SU-DHL-6 (cell line): ENCODE results near the gene CAMK1D.

ENCODE experiments used
- H2AFZ ChIP-seq: fragments of 200-600 bp; sonication (generic); 2 replicates; pipeline ENCODE4 v1.6.1; 2014; ENCODE audit warnings: low read depth, mild to moderate bottlenecking, moderate library complexity, mixed read lengths, antibody characterized with exemption, low read length; ENCODE audit not compliant: severe bottlenecking
- H3F3A ChIP-seq: fragments of 200-600 bp; shearing (Covaris generic); 2 replicates; pipeline ENCODE4 v1.6.0; 2016; ENCODE audit warnings: antibody characterized with exemption, mild to moderate bottlenecking; ENCODE audit not compliant: insufficient read depth
- H3K27ac ChIP-seq: fragments of 200-600 bp; sonication (generic); 2 replicates; pipeline ENCODE4 v1.5.1; 2016; ENCODE audit warnings: low read depth, mild to moderate bottlenecking, low read length, moderate library complexity, mixed read lengths
- H3K27me3 ChIP-seq: fragments of 200-600 bp; sonication (generic), shearing (Covaris generic); 2 replicates; pipeline ENCODE4 v1.6.0; 2014; ENCODE audit warnings: mild to moderate bottlenecking, low read length
- H3K36me3 ChIP-seq: fragments of 200-600 bp; sonication (generic); 2 replicates; pipeline ENCODE4 v1.6.1; 2014; ENCODE audit warnings: mild to moderate bottlenecking, low read length, mixed read lengths
- H3K4me2 ChIP-seq: fragments of 300-600, 200-600 bp; shearing (Covaris generic), sonication (generic); 2 replicates; pipeline ENCODE4 v1.6.0; 2014; ENCODE audit warnings: low read length, low read depth, mild to moderate bottlenecking; ENCODE audit not compliant: poor library complexity, severe bottlenecking
- H3K4me3 ChIP-seq: fragments of 200-600 bp; sonication (generic); 2 replicates; pipeline ENCODE4 v1.5.1; 2014; ENCODE audit warnings: antibody characterized with exemption, low read length, mild to moderate bottlenecking, mixed read lengths; ENCODE audit not compliant: insufficient read depth, poor library complexity, severe bottlenecking
- H3K79me2 ChIP-seq: fragments of 200-600 bp; sonication (generic); 2 replicates; pipeline ENCODE4 v1.6.1; 2014; ENCODE audit warnings: mild to moderate bottlenecking, low read length, moderate library complexity; ENCODE audit not compliant: insufficient read depth
- H3K9ac ChIP-seq: fragments of 200-600 bp; sonication (generic); 2 replicates; pipeline ENCODE4 v1.7.0; 2014; ENCODE audit warnings: mild to moderate bottlenecking, low read length
- H3K9me2 ChIP-seq: fragments of 200-600 bp; sonication (generic); replicated peaks from 2 replicates; pipeline ENCODE4 v1.6.1; 2014; ENCODE audit warnings: low read length; ENCODE audit not compliant: insufficient read depth
- H3K9me3 ChIP-seq: fragments of 200-600 bp; sonication (generic); 2 replicates; pipeline ENCODE4 v1.6.1; 2014; ENCODE audit warnings: low read length, mixed read lengths; ENCODE audit not compliant: insufficient read depth
- H4K20me1 ChIP-seq: fragments of 200-600 bp; sonication (generic); 2 replicates; pipeline ENCODE4 v1.6.1; 2014; ENCODE audit warnings: low read depth, mild to moderate bottlenecking, antibody characterized with exemption, low read length, moderate library complexity, mixed read lengths
- EZH2phosphoT487 ChIP-seq: fragments of 200-600 bp; sonication (generic), shearing (Covaris generic); conservative IDR thresholded peaks from 2 replicates; pipeline ENCODE4 v1.6.1; 2018; ENCODE audit warnings: mild to moderate bottlenecking, antibody characterized with exemption, low read length, moderate library complexity, mixed read lengths
- TF ChIP-seq, protein P1 (sequence below): fragments of 200-600 bp; sonication (generic); IDR thresholded peaks from one replicate; pipeline ENCODE4 v1.5.1; 2017; ENCODE audit warnings: antibody characterized with exemption, mild to moderate bottlenecking, low read length, moderate library complexity; ENCODE audit not compliant: insufficient read depth, poor library complexity, severe bottlenecking

Gene CAMK1D

DNA sequence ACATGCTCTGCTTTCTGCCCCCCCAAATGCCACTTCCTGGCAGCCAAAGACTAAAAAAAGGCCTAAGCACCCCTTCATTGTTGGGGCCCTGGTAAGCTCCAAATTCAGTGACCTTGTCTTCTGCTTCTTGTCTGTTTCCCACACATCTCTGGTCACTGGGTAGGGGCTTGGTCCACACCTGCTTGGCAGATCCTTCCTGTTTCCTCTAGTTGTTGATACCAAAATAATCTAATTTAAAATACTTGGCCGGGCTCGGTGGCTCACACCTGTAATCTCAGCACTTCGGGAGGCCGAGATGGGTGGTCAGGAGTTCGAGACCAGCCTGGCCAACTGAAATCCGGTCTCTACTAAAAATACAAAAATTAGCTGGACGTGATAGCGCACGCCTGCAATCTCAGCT, 130.6 kb downstream of the CAMK1D start:
- no peaks in the 10 kb centered on the region for H4K20me1 ChIP-seq
- H2AFZ ChIP-seq = no peak overlapping the region
- peak overlapping the region; percentile 42 for H3K4me2 ChIP-seq
- TF ChIP-seq EZH2phosphoT487 = no peak
- TF ChIP-seq, protein P1, sequence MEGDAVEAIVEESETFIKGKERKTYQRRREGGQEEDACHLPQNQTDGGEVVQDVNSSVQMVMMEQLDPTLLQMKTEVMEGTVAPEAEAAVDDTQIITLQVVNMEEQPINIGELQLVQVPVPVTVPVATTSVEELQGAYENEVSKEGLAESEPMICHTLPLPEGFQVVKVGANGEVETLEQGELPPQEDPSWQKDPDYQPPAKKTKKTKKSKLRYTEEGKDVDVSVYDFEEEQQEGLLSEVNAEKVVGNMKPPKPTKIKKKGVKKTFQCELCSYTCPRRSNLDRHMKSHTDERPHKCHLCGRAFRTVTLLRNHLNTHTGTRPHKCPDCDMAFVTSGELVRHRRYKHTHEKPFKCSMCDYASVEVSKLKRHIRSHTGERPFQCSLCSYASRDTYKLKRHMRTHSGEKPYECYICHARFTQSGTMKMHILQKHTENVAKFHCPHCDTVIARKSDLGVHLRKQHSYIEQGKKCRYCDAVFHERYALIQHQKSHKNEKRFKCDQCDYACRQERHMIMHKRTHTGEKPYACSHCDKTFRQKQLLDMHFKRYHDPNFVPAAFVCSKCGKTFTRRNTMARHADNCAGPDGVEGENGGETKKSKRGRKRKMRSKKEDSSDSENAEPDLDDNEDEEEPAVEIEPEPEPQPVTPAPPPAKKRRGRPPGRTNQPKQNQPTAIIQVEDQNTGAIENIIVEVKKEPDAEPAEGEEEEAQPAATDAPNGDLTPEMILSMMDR = no peak
- H3K27ac ChIP-seq = peak overlapping the region; percentile 96
- no peaks in the 10 kb centered on the region; the same call in 1 of the 2 replicates for H3K36me3 ChIP-seq
- no peaks in the 10 kb centered on the region for H3K9me3 ChIP-seq
- H3K9me2 ChIP-seq = no peaks in the 10 kb centered on the region
- H3F3A ChIP-seq = peaks cover 55% of the 10 kb centered on the region
- H3K9ac ChIP-seq = 0 out of 2 replicates have a peak overlapping the region, but pooled peaks have one; percentile 20
- H3K79me2 ChIP-seq = peaks cover 79% of the 10 kb centered on the region
- H3K4me3 ChIP-seq = no peak overlapping the region
- no peaks in the 10 kb centered on the region for H3K27me3 ChIP-seq

DNA sequence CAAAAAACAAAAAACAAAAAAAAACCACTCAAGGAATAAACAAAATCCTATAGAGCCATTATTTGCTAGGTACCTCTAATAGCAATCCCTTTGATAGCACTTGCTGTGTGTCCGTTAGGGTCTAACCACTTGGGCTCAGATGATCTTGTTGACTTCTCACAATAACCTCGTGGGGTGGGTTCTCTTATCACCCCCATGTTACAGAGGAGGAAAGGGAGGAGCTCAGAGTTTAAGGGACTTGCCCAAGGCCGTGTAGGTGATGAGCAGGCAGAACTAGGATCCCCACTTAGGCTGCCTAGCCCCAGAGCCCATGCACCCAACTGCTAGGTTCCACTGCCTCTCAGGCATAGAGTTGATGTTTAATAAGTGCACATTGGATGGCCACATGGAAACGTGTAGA, 131.1 kb downstream of the CAMK1D start:
- H3K36me3 ChIP-seq = no peaks in the 10 kb centered on the region; the same call in 1 of the 2 replicates
- no peaks in the 10 kb centered on the region for H3K9me3 ChIP-seq
- TF ChIP-seq, protein P1 = no peak
- no peak for TF ChIP-seq EZH2phosphoT487
- no peak overlapping the region for H3K9ac ChIP-seq
- peaks cover 60% of the 10 kb centered on the region for H3F3A ChIP-seq
- no peaks in the 10 kb centered on the region for H4K20me1 ChIP-seq
- peak overlapping the region; percentile 42 for H3K4me2 ChIP-seq
- no peak overlapping the region for H3K4me3 ChIP-seq
- H3K79me2 ChIP-seq = peaks cover 75% of the 10 kb centered on the region
- H3K9me2 ChIP-seq = no peaks in the 10 kb centered on the region
- no peaks in the 10 kb centered on the region for H3K27me3 ChIP-seq
- H3K27ac ChIP-seq = peak overlapping the region; percentile 96
- no peak overlapping the region for H2AFZ ChIP-seq

DNA sequence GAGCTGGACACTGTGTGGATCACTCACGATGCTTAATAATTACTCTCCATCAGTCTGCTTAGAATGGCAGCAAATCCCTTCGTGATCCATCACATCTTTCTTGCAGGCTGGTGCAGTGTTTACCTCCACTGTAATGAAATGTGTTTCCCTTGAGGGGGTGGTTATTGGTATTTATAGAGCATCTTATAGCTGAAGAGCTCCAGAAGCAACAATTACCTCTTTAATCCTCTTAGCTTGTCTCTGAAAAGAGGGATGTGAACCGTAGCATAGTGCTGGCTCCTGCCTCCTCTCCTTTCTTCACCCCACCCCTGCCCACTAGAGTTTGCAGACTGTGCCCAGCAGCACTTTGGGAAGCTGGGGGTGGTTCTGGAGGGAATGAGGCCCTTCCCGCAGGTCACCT, 132.6 kb downstream of the CAMK1D start:
- H4K20me1 ChIP-seq = no peaks in the 10 kb centered on the region
- peak overlapping the region; percentile 96 for H3K27ac ChIP-seq
- peak overlapping the region; percentile 3 for H2AFZ ChIP-seq
- no peaks in the 10 kb centered on the region; the same call in 1 of the 2 replicates for H3K36me3 ChIP-seq
- peak overlapping the region; percentile 78 for H3K4me2 ChIP-seq
- no peaks in the 10 kb centered on the region for H3K9me3 ChIP-seq
- peak overlapping the region; percentile 52 for H3K9ac ChIP-seq
- H3K9me2 ChIP-seq = no peaks in the 10 kb centered on the region
- no peaks in the 10 kb centered on the region for H3K27me3 ChIP-seq
- H3F3A ChIP-seq = peaks cover 65% of the 10 kb centered on the region
- peak overlapping the region; percentile 36 for H3K4me3 ChIP-seq
- TF ChIP-seq, protein P1 = no peak
- TF ChIP-seq EZH2phosphoT487 = no peak
- H3K79me2 ChIP-seq = peaks cover 78% of the 10 kb centered on the region
